Pancreas (tissue), 10 donors: ENCODE data around the gene RAB40C. TPM values are rescaled to one million over a fixed set of nuclear protein-coding genes. Genes with fewer than 3 reads are reported as not detected.

Source experiments
- ATAC-seq, 4 donors: fragments of 200-7000 bp; cut with Tn5 transposase; one replicate each; pipeline versions ENCODE4 v1.8.0 to v1.9.1; 2020; ENCODE audit warnings: mild to moderate bottlenecking in 4 of 4, moderate library complexity in 4 of 4
- DNase-seq, 6 donors: peaks; one replicate each; pipeline ENCODE4 v3.0.0-alpha.2; 2020
- FAIRE-seq: peaks from 2 replicates; lab custom pipeline; 2012; peaks lifted over from hg19 to GRCh38; lab: Jason Lieb, UNC
- H3K27ac ChIP-seq, 4 donors: fragments of 200-600 bp; sonication (generic); 1 replicate in 3 of 4; 2 replicates in 1 of 4; pipeline versions ENCODE4 v1.5.0 to v1.8.0; 2020
- H3K27me3 ChIP-seq, 4 donors: fragments of 200-600 bp; one replicate each; pipeline ENCODE4 v1.8.0; 2021
- H3K36me3 ChIP-seq, 3 donors: fragments of 200-600 bp; sonication (generic) in 1 of 3; one replicate each; pipeline versions ENCODE4 v1.5.0 to v1.8.0; 2020 to 2021
- H3K4me1 ChIP-seq, 3 donors: fragments of 200-600 bp; one replicate each; pipeline ENCODE4 v1.8.0; 2021
- H3K4me3 ChIP-seq, 4 donors: fragments of 200-600 bp; sonication (generic) in 2 of 4; one replicate each; pipeline versions ENCODE4 v1.5.0 to v1.8.0; 2020 to 2021
- H3K9me3 ChIP-seq, 4 donors: fragments of 200-600 bp; one replicate each; pipeline ENCODE4 v1.8.0; 2021
- CTCF ChIP-seq, 4 donors: fragments of 200-600 bp; sonication (generic) in 3 of 4; IDR thresholded peaks; one replicate each; pipeline versions ENCODE4 v1.5.0 to v1.8.0; 2021; ENCODE audit warnings: antibody characterized with exemption in 4 of 4
- WGBS, 2 donors: extraction: QIAGEN DNeasy Blood & Tissue Kit; methylation state at CpG; one replicate each; pipeline ENCODE4 v1.1.7; 2013; 5-methylcytosine and 5-hydroxymethylcytosine counted together
- intact Hi-C, 3 donors: fragments of 100-400 bp; cut with DNase I; formaldehyde crosslinking; loops; one replicate each; pipeline versions ENCODE4 v1.11.1 to v1.14.2; 2022
- polyA plus RNA-seq, 2 donors: library from polyadenylated mRNA; stranded (reverse); fragments of 200-250 nt; gene quantifications; one replicate each; pipeline ENCODE4 v1.2.3, GENCODE V29; 2013
- total RNA-seq, 6 donors: library from RNA; stranded (reverse); fragmentation: NEBNext Ultra II Directional in 4 of 6; extraction: Animal tissue kit (Norgen Biotek cat#: 25700) in 4 of 6; gene quantifications; one replicate each; pipeline versions ENCODE4 v1.2.1 to v1.2.4, GENCODE V29; 2021 to 2023
- donor health status: healthy with polysubstance abuse.
- donor health status: DM: no; HTN: no; CAD: no; lungs with moderate emphysema.
- donor health status: DM: no; HTN: no; CAD: no.
- donor health status: control.
- donor health status: control.
- donor health status: Bipolar disorder and iron deficiency.
- donor health status: DM: yes; HTN: yes; CAD: no.
- donor health status: DM: no; HTN: no; CAD: no.
- donor health status: DM: no; HTN: no; CAD: no.
- donor health status: DM: yes; HTN: yes; CAD: no.

Gene RAB40C
- total and polyA plus RNA-seq, 8 donors = 19.4 to 71.4 (median 33.8) TPM

GRCh38 chr16:659618-660017 lies 69.8 kb downstream of the RAB40C start:
- no peaks in the 10 kb centered on the region for H3K9me3 ChIP-seq
- H3K27me3 ChIP-seq = no peaks in the 10 kb centered on the region
- no peak overlapping the region for H3K4me3 ChIP-seq
- peaks cover 5 to 7% (median 5%) of the 10 kb centered on the region in 3 donors for H3K4me1 ChIP-seq
- H3K27ac ChIP-seq = no peak overlapping the region
- ATAC-seq = no peak
- no peaks in the 10 kb centered on the region for H3K36me3 ChIP-seq
- WGBS, 2 donors = 88 to 95% methylated on average over 20 of the region's 20 CpGs
- FAIRE-seq = no peak
- DNase-seq = peak in 2 of 6 donors; percentile 68 to 86
- intact Hi-C loops = loop anchor here in 2 of 3 donors (5.0 to 10.0 kb wide), 2 partner anchors 82 to 275 kb away; partner anchors contain the start of gene PGAP6 (in 1 of the 2)
- TF ChIP-seq CTCF (IDR thresholded peaks at IDR 0.05) = no peak

- intact Hi-C loops = loop anchor here in 1 of 3 donors (5.0 kb wide), 1 partner anchor 83 kb away; no protein-coding TSS in a partner anchor
- DNase-seq = peak in 1 of 6 donors; percentile 86
- ATAC-seq = peak in 3 of 4 donors; percentile 0 to 1 (median 1)
- Histone ChIP-seq H3K27ac (peak overlapping the region; percentile 55 to 72 (median 61)), H3K27me3 (no peaks in the 10 kb centered on the region), H3K36me3 (no peaks in the 10 kb centered on the region), H3K4me1 (peaks cover 5 to 7% (median 5%) of the 10 kb centered on the region in 3 donors), H3K4me3 (no peak overlapping the region), H3K9me3 (no peaks in the 10 kb centered on the region)
- no peak for TF ChIP-seq CTCF (IDR thresholded peaks at IDR 0.05)
- 58 to 66% methylated on average over 6 of the region's 6 CpGs for WGBS, 2 donors
- FAIRE-seq = no peak
These were observed 70.2 kb downstream of the RAB40C start for GRCh38 chr16:660132-660458.

- WGBS, 2 donors = 8 to 14% methylated on average over 27 to 38 of the region's 43 CpGs
- ATAC-seq (peak; percentile 82 to 90 (median 88)), FAIRE-seq (no peak), DNase-seq (peak in 5 of 6 donors; percentile 92 to 98 (median 95))
- peak overlapping the region; percentile 60 to 72 (median 63) for H3K27ac ChIP-seq
- H3K4me1 ChIP-seq = peaks cover 5 to 7% (median 5%) of the 10 kb centered on the region in 3 donors
- no peaks in the 10 kb centered on the region for H3K27me3 ChIP-seq
- H3K36me3 ChIP-seq = no peaks in the 10 kb centered on the region
- no peaks in the 10 kb centered on the region for H3K9me3 ChIP-seq
- peak; percentile 35 to 64 (median 48) for TF ChIP-seq CTCF (IDR thresholded peaks at IDR 0.05)
- H3K4me3 ChIP-seq = peak overlapping the region in 2 of 4 donors; percentile 9 to 19
- intact Hi-C loops = loop anchor here in 1 of 3 donors (5.0 kb wide), 1 partner anchor 83 kb away; no protein-coding TSS in a partner anchor
These were observed 70.8 kb downstream of the RAB40C start for GRCh38 chr16:660459-661183.

GRCh38 chr16:661184-661821 lies 71.4 kb downstream of the RAB40C start:
- ATAC-seq (peak; percentile 1 to 12 (median 8)), FAIRE-seq (no peak), DNase-seq (peak in 2 of 6 donors; percentile 71 to 87)
- intact Hi-C loops = loop anchor here in 1 of 3 donors (5.0 kb wide), 1 partner anchor 84 kb away; no protein-coding TSS in a partner anchor
- Histone ChIP-seq H3K27me3 (no peaks in the 10 kb centered on the region), H3K27ac (peak overlapping the region; percentile 55 to 64 (median 62)), H3K4me1 (peaks cover 5 to 7% (median 5%) of the 10 kb centered on the region in 3 donors), H3K36me3 (no peaks in the 10 kb centered on the region), H3K9me3 (no peaks in the 10 kb centered on the region), H3K4me3 (peak overlapping the region in 1 of 4 donors; percentile 9)
- TF ChIP-seq CTCF (IDR thresholded peaks at IDR 0.05) = no peak
- WGBS, 2 donors = 25 to 33% methylated on average over 34 to 35 of the region's 35 CpGs
